Activated T-cell treated with anti-CD3 and anti-CD28 coated beads, Interleukin-2, amount 50 U/mL, for 24 hours (primary cell): Measurements from ENCODE around the gene JPH3.
"Not testable (repeated sequence)": the region's sequence is repeated elsewhere in the genome, so short reads cannot be mapped to it uniquely, and the experiment has no call there.

ENCODE experiments used
- DNase-seq: peaks from one replicate; pipeline ENCODE4 v3.0.0-alpha.2; 2020
- H3K27ac Mint-ChIP-seq: 2 replicates; pipeline ENCODE4 v1.8.0; 2020; ENCODE audit warnings: mild to moderate bottlenecking, mixed read lengths
- H3K27me3 Mint-ChIP-seq: 2 replicates; pipeline ENCODE4 v1.8.0; 2020; ENCODE audit warnings: mixed read lengths
- H3K36me3 Mint-ChIP-seq: 2 replicates; pipeline ENCODE4 v1.8.0; 2020; ENCODE audit warnings: low read depth, mixed read lengths
- H3K4me1 Mint-ChIP-seq: 2 replicates; pipeline ENCODE4 v1.8.0; 2020; ENCODE audit warnings: low read depth, mixed read lengths
- H3K4me3 Mint-ChIP-seq: 2 replicates; pipeline ENCODE4 v1.8.0; 2020; ENCODE audit warnings: mild to moderate bottlenecking, moderate library complexity, mixed read lengths
- H3K9me3 Mint-ChIP-seq: 2 replicates; pipeline ENCODE4 v1.8.0; 2020; ENCODE audit warnings: mixed read lengths

The JPH3 gene

DNA sequence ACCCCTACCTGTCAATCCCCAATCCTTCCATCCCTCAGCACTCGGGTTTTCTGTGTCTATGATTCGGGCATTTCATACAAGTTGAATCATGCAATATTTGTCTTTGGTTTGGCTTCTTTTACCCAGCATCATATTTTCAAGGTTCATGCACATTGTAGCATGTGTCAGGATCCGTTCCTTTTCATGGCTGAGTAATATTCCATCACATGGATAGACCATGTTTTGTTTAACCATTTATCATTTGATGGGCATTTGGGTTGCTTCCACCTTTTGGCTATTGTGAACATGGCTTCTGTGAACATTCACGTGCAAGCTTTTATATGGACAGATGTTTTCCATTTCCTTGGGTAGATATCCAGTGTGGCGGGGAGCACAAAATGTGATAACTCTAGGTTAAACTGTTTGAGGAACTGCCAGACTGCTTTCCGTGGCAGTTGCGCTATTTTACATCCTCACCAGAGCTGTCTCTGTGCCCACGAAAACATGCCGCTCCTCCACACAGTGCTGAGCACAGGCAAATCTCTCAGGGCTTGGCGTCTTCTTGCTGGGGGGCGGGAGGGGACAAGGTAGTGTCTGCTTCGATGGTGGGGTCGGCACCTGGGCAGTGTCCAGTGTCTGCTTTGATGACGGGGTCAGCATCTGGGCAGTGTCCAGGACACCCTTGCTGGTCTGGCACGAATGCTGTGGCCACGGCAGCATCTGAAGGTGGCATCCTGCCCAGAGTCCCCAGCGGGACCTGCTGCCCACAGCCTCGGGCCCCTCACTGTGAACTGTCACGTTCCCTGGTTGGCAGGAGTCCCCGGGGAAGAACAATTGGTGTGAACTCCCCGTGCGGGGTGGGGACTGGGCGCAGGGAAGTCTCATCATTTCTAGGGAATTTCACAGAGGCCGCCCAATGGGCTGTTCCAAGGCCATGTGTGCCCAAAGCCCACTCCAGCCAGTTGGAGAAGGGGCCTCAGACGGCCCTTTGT, 32.4 kb upstream of the JPH3 start:
- Mint-ChIP-seq H3K27ac (no peak overlapping the region), H3K9me3 (no peaks in the 10 kb centered on the region), H3K4me1 (no peaks in the 10 kb centered on the region), H3K36me3 (no peaks in the 10 kb centered on the region), H3K4me3 (no peak overlapping the region), H3K27me3 (peaks cover 29% of the 10 kb centered on the region)
- no peak for DNase-seq

- Mint-ChIP-seq H3K4me3 (no peak overlapping the region), H3K9me3 (no peaks in the 10 kb centered on the region), H3K36me3 (no peaks in the 10 kb centered on the region), H3K27me3 (peaks cover 33% of the 10 kb centered on the region), H3K27ac (no peak overlapping the region), H3K4me1 (no peaks in the 10 kb centered on the region)
- DNase-seq: no peak
These were observed 31.8 kb upstream of the JPH3 start for GRCh38 chr16:87570572-87570937.

DNA sequence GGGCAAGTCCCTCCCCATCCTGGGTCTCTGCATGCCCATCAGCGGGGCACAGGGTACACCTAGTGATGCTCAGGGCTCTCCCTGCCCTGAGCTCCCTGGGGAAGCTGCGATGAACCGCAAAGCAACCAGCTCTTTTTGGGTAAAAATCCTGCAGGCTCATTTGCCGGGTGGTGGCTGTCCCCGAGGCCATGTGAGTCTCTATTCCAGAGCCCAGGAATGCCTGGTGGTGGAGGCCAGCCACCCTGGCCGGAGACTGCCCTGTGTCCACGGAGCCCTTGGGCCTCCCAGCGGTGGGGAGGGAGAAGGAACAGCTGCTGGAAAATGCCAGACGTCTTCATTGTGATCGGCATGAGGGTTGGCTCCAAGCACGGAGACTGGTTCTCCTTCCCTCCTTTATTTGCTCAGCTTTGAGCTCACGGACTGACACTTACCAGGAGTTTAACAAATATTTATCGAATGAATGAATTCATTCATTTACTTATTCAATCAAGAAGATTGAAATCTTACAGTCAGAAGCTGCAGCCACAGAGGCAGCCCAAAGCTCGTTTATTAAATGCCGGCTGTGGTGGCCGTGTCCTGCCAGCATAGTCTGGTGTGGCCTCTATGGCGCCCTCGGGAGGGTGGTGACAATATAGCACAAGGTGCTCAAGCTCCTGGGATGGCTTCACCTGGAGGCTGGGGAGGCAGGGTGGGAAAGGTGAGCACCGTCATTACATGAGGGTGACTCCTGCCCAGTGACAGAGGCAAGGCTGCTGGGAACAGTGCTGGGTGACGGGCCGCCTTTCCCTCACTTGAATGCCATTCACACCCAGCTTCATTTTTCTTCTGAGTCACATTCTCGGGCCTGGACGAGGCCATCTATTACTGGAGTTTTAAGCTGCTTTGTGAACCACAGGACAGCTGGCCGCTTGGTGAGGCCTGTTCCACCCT, 31.1 kb upstream of the JPH3 start:
- H3K27me3 Mint-ChIP-seq: peaks cover 33% of the 10 kb centered on the region
- no peaks in the 10 kb centered on the region for H3K36me3 Mint-ChIP-seq
- no peaks in the 10 kb centered on the region for H3K4me1 Mint-ChIP-seq
- no peak overlapping the region for H3K4me3 Mint-ChIP-seq
- no peak overlapping the region for H3K27ac Mint-ChIP-seq
- no peaks in the 10 kb centered on the region for H3K9me3 Mint-ChIP-seq
- no peak for DNase-seq

- H3K27me3 Mint-ChIP-seq: peaks cover 36% of the 10 kb centered on the region
- no peaks in the 10 kb centered on the region for H3K4me1 Mint-ChIP-seq
- H3K9me3 Mint-ChIP-seq: no peaks in the 10 kb centered on the region
- H3K36me3 Mint-ChIP-seq: no peaks in the 10 kb centered on the region
- H3K4me3 Mint-ChIP-seq: no peak overlapping the region
- no peak overlapping the region for H3K27ac Mint-ChIP-seq
- no peak for DNase-seq
These were observed 30.5 kb upstream of the JPH3 start for GRCh38 chr16:87571868-87572244.

GRCh38 chr16:87572959-87573358, 29.3 kb upstream of the JPH3 start:
- DNase-seq: no peak
- Mint-ChIP-seq H3K36me3 (no peaks in the 10 kb centered on the region), H3K27ac (no peak overlapping the region), H3K4me1 (no peaks in the 10 kb centered on the region), H3K27me3 (peaks cover 36% of the 10 kb centered on the region), H3K9me3 (no peaks in the 10 kb centered on the region), H3K4me3 (no peak overlapping the region)

GRCh38 chr16:87575027-87575804, 27.1 kb upstream of the JPH3 start:
- DNase-seq: no peak
- Mint-ChIP-seq H3K27ac (no peak overlapping the region), H3K27me3 (peaks cover 37% of the 10 kb centered on the region), H3K9me3 (no peaks in the 10 kb centered on the region), H3K4me1 (no peaks in the 10 kb centered on the region), H3K36me3 (no peaks in the 10 kb centered on the region), H3K4me3 (no peak overlapping the region)

DNA sequence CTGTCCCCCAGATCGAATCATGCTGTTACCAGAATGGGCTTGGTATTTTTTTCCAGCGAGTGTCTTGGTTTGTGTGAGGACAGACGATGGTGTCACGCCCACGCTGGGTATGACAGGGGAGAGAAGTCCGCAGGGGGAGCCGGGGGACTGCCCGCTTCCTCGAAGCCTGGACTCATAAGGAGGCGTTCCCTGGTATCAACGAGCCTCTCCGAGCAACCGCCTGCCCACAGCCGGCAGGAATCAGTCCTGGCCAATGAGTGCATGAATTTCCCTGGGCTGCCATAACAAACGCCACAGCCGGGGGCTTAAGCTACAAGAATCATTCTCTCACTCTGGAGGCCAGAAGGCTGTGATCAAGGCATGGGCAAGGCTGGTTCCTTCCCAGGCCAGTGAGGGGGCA, 26.1 kb upstream of the JPH3 start:
- no peaks in the 10 kb centered on the region for H3K4me1 Mint-ChIP-seq
- no peak overlapping the region for H3K4me3 Mint-ChIP-seq
- H3K27ac Mint-ChIP-seq: no peak overlapping the region
- H3K36me3 Mint-ChIP-seq: no peaks in the 10 kb centered on the region
- H3K27me3 Mint-ChIP-seq: peaks cover 38% of the 10 kb centered on the region
- no peak for DNase-seq
- no peaks in the 10 kb centered on the region for H3K9me3 Mint-ChIP-seq

GRCh38 chr16:87578142-87578930, 24.0 kb upstream of the JPH3 start:
- not testable (repeated sequence) for H3K4me3 Mint-ChIP-seq, DNase-seq, H3K36me3 Mint-ChIP-seq, H3K27ac Mint-ChIP-seq, H3K4me1 Mint-ChIP-seq, H3K9me3 Mint-ChIP-seq
- peaks cover 41% of the 10 kb centered on the region for H3K27me3 Mint-ChIP-seq

GRCh38 chr16:87579691-87580090, 22.6 kb upstream of the JPH3 start:
- no peak overlapping the region for H3K4me3 Mint-ChIP-seq
- no peaks in the 10 kb centered on the region for H3K4me1 Mint-ChIP-seq
- H3K36me3 Mint-ChIP-seq: no peaks in the 10 kb centered on the region
- H3K27ac Mint-ChIP-seq: no peak overlapping the region
- DNase-seq: no peak
- H3K9me3 Mint-ChIP-seq: no peaks in the 10 kb centered on the region
- peaks cover 53% of the 10 kb centered on the region for H3K27me3 Mint-ChIP-seq

DNA sequence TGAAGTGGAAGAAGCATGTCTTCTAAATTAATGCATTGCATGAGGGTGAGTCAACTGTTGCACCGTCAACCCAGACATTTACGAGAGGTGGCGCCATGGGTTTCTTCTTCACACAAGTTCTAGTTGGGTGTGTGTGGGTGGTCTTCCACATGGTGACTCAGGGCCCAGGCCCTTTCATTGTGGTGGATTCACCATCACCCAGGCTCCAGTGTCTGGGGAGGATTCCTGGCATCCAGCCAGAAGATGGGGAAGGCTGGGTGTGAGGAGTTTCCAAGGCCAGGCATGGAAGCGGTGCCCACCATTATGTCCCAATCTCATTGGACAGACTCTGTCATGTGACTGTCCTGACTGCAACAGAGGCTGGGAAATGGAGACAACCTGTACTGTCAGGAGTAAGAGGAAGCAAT, 21.4 kb upstream of the JPH3 start:
- Mint-ChIP-seq H3K4me3 (no peak overlapping the region), H3K36me3 (no peaks in the 10 kb centered on the region), H3K4me1 (no peaks in the 10 kb centered on the region), H3K9me3 (no peaks in the 10 kb centered on the region), H3K27ac (no peak overlapping the region), H3K27me3 (peaks cover 54% of the 10 kb centered on the region)
- no peak for DNase-seq

DNA sequence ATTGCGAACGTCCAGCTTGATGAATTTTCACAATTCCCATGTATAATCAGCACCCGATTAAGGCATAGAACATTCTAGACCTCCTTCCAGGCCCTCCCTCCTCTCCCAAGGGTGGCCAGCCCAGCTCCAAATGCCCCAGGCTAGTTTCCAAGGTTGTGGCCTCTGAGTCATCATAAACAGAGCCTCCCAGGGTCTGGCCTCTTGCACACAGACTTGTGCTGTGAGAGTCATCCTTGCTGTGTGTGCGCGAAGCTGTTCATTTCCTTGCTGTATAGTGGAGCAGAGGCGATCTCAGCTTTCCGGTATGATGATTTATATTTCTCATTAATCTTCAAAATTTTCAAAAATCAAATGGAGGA, 20.5 kb upstream of the JPH3 start:
- DNase-seq: no peak
- no peak overlapping the region for H3K27ac Mint-ChIP-seq
- no peaks in the 10 kb centered on the region for H3K9me3 Mint-ChIP-seq
- no peaks in the 10 kb centered on the region for H3K4me1 Mint-ChIP-seq
- H3K4me3 Mint-ChIP-seq: no peak overlapping the region
- H3K36me3 Mint-ChIP-seq: no peaks in the 10 kb centered on the region
- H3K27me3 Mint-ChIP-seq: peaks cover 59% of the 10 kb centered on the region

DNA sequence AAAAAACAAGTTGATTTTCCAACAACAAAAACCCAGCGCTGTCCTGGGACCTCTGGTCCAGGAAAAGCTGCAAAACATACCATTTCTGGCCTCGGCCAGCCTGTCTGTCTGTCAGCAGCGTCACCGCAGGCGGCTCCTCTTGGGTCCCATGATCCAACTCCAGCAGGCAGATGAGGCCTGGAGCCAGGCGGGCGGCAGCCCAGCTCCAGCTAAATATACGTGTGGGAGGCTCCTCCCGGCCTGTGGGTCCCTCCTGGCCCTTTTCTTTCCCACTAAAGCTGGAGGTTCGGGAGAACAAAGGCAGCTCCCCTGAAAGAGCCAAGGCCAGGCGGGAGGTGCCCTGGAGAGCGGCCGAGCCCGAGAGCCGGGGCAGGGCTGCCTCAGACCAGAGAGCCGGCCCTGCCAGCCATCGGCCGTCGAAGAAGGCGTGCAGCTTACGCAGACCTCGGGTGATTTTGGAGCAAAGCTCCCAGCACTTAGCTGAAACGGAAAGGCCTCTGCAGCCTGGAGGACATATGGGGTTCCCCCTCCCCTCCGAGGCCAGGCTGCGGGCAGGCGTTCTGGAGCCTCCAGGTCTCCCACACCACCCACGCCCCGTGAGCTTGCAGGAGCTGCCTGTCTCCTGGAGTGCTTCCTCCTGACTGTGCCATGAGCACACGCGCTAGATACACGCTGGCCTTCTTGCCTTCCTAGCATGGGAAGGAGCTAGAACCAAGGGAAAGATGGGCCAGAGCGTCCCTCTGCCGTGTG, 19.9 kb upstream of the JPH3 start:
- no peak overlapping the region for H3K4me3 Mint-ChIP-seq
- no peaks in the 10 kb centered on the region for H3K4me1 Mint-ChIP-seq
- H3K27ac Mint-ChIP-seq: no peak overlapping the region
- no peaks in the 10 kb centered on the region for H3K9me3 Mint-ChIP-seq
- H3K36me3 Mint-ChIP-seq: no peaks in the 10 kb centered on the region
- DNase-seq: no peak
- H3K27me3 Mint-ChIP-seq: peaks cover 65% of the 10 kb centered on the region

DNA sequence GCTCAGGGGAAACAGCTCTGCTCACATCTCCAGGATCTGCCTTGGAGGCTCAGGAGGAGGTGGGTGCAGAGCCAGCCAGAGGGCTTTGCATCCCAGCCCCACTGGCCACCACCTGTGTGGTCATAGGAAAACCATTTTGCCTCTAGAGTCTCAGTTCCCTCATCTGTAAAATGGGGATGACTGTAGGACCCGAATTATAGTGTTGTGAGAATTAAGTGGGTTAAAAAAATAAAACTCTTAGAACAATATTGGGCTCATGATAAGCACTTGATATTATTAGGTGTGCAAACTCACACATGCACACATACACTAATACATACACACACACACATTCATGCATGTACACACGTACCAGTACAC, 19.4 kb upstream of the JPH3 start:
- no peaks in the 10 kb centered on the region for H3K4me1 Mint-ChIP-seq
- H3K27ac Mint-ChIP-seq: no peak overlapping the region
- H3K9me3 Mint-ChIP-seq: no peaks in the 10 kb centered on the region
- no peaks in the 10 kb centered on the region for H3K36me3 Mint-ChIP-seq
- no peak overlapping the region for H3K4me3 Mint-ChIP-seq
- DNase-seq: no peak
- peaks cover 69% of the 10 kb centered on the region for H3K27me3 Mint-ChIP-seq
